Measurements from ENCODE around the gene CRHR1. TPM values are rescaled to one million over a fixed set of nuclear protein-coding genes. Genes with fewer than 3 reads are reported as not detected.

The CRHR1 gene
- total RNA-seq, 1 experiment from 2014 or later, result not detected

GRCh38 chr17:45809499-45809898, 25.4 kb downstream of the CRHR1 start:
- no peaks in the 10 kb centered on the region for H3K36me3 ChIP-seq
- no peak overlapping the region for H3K4me3 ChIP-seq
- peaks cover 8% of the 10 kb centered on the region; the same call in 1 of the 2 replicates for H3K9me3 ChIP-seq (replicated peaks)
- no peaks in the 10 kb centered on the region for H3K4me1 ChIP-seq (replicated peaks)
- peaks cover 61% of the 10 kb centered on the region for H3K27me3 ChIP-seq (replicated peaks)
- DNase-seq (ENCODE audit: low read depth in 1 of 2, low spot score in 2 of 2), result no peak
- H3K27ac ChIP-seq, result no peak overlapping the region

- peaks cover 41% of the 10 kb centered on the region for H3K27me3 ChIP-seq (replicated peaks)
- no peak overlapping the region for H3K4me3 ChIP-seq
- H3K4me1 ChIP-seq (replicated peaks), result no peaks in the 10 kb centered on the region
- no peaks in the 10 kb centered on the region for H3K36me3 ChIP-seq
- no peak overlapping the region for H3K27ac ChIP-seq
- H3K9me3 ChIP-seq (replicated peaks), result peaks cover 8% of the 10 kb centered on the region; the same call in 1 of the 2 replicates
- no peak for DNase-seq (ENCODE audit: low read depth in 1 of 2, low spot score in 2 of 2)
These were observed 28.0 kb downstream of the CRHR1 start for GRCh38 chr17:45812102-45812501.

GRCh38 chr17:45813048-45813725, 29.1 kb downstream of the CRHR1 start:
- no peak for DNase-seq (ENCODE audit: low read depth in 1 of 2, low spot score in 2 of 2)
- H3K27me3 ChIP-seq (replicated peaks), result peaks cover 30% of the 10 kb centered on the region
- H3K9me3 ChIP-seq (replicated peaks), result peaks cover 8% of the 10 kb centered on the region; the same call in 1 of the 2 replicates
- no peak overlapping the region for H3K27ac ChIP-seq
- H3K4me3 ChIP-seq, result no peak overlapping the region
- H3K4me1 ChIP-seq (replicated peaks), result no peaks in the 10 kb centered on the region
- no peaks in the 10 kb centered on the region for H3K36me3 ChIP-seq

- Histone ChIP-seq H3K4me1 (replicated peaks) (no peaks in the 10 kb centered on the region), H3K27me3 (replicated peaks) (peaks cover 31% of the 10 kb centered on the region), H3K27ac (no peak overlapping the region), H3K9me3 (replicated peaks) (peaks cover 8% of the 10 kb centered on the region; the same call in 1 of the 2 replicates), H3K36me3 (no peaks in the 10 kb centered on the region), H3K4me3 (no peak overlapping the region)
- DNase-seq (ENCODE audit: low read depth in 1 of 2, low spot score in 2 of 2), result no peak
These were observed 30.8 kb downstream of the CRHR1 start for GRCh38 chr17:45814622-45815606.

GRCh38 chr17:45815752-45816151, 31.6 kb downstream of the CRHR1 start:
- peaks cover 36% of the 10 kb centered on the region for H3K27me3 ChIP-seq (replicated peaks)
- no peak for DNase-seq (ENCODE audit: low read depth in 1 of 2, low spot score in 2 of 2)
- H3K36me3 ChIP-seq, result no peaks in the 10 kb centered on the region
- H3K9me3 ChIP-seq (replicated peaks), result peaks cover 8% of the 10 kb centered on the region; the same call in 1 of the 2 replicates
- H3K4me3 ChIP-seq, result no peak overlapping the region
- H3K27ac ChIP-seq, result no peak overlapping the region
- no peaks in the 10 kb centered on the region for H3K4me1 ChIP-seq (replicated peaks)

GRCh38 chr17:45818041-45818440, 33.9 kb downstream of the CRHR1 start:
- Histone ChIP-seq H3K9me3 (replicated peaks) (no peaks in the 10 kb centered on the region), H3K4me3 (no peak overlapping the region), H3K4me1 (replicated peaks) (no peaks in the 10 kb centered on the region), H3K27ac (no peak overlapping the region), H3K36me3 (no peaks in the 10 kb centered on the region), H3K27me3 (replicated peaks) (peaks cover 48% of the 10 kb centered on the region)
- DNase-seq (ENCODE audit: low read depth in 1 of 2, low spot score in 2 of 2), result no peak

- Histone ChIP-seq H3K4me3 (no peak overlapping the region), H3K9me3 (replicated peaks) (no peaks in the 10 kb centered on the region), H3K36me3 (no peaks in the 10 kb centered on the region), H3K27me3 (replicated peaks) (peaks cover 55% of the 10 kb centered on the region), H3K27ac (no peak overlapping the region), H3K4me1 (replicated peaks) (no peaks in the 10 kb centered on the region)
- DNase-seq (ENCODE audit: low read depth in 1 of 2, low spot score in 2 of 2), result no peak
These were observed 34.6 kb downstream of the CRHR1 start for GRCh38 chr17:45818699-45819098.

GRCh38 chr17:45819632-45820031, 35.5 kb downstream of the CRHR1 start:
- Histone ChIP-seq H3K4me1 (replicated peaks) (no peaks in the 10 kb centered on the region), H3K4me3 (no peak overlapping the region), H3K27me3 (replicated peaks) (peaks cover 59% of the 10 kb centered on the region), H3K36me3 (no peaks in the 10 kb centered on the region), H3K27ac (no peak overlapping the region), H3K9me3 (replicated peaks) (no peaks in the 10 kb centered on the region)
- no peak for DNase-seq (ENCODE audit: low read depth in 1 of 2, low spot score in 2 of 2)

GRCh38 chr17:45820052-45820780, 36.1 kb downstream of the CRHR1 start:
- no peak overlapping the region for H3K27ac ChIP-seq
- H3K36me3 ChIP-seq, result no peaks in the 10 kb centered on the region
- H3K4me1 ChIP-seq (replicated peaks), result no peaks in the 10 kb centered on the region
- H3K27me3 ChIP-seq (replicated peaks), result peaks cover 59% of the 10 kb centered on the region
- no peak for DNase-seq (ENCODE audit: low read depth in 1 of 2, low spot score in 2 of 2)
- no peaks in the 10 kb centered on the region for H3K9me3 ChIP-seq (replicated peaks)
- H3K4me3 ChIP-seq, result no peak overlapping the region

GRCh38 chr17:45821147-45821546, 37.0 kb downstream of the CRHR1 start:
- no peak for DNase-seq (ENCODE audit: low read depth in 1 of 2, low spot score in 2 of 2)
- H3K4me1 ChIP-seq (replicated peaks), result no peaks in the 10 kb centered on the region
- no peaks in the 10 kb centered on the region for H3K9me3 ChIP-seq (replicated peaks)
- no peaks in the 10 kb centered on the region for H3K36me3 ChIP-seq
- H3K27ac ChIP-seq, result no peak overlapping the region
- H3K4me3 ChIP-seq, result no peak overlapping the region
- H3K27me3 ChIP-seq (replicated peaks), result peaks cover 65% of the 10 kb centered on the region

- DNase-seq (ENCODE audit: low read depth in 1 of 2, low spot score in 2 of 2), result no peak
- H3K27ac ChIP-seq, result no peak overlapping the region
- no peak overlapping the region for H3K4me3 ChIP-seq
- H3K36me3 ChIP-seq, result no peaks in the 10 kb centered on the region
- H3K27me3 ChIP-seq (replicated peaks), result peaks cover 89% of the 10 kb centered on the region
- no peaks in the 10 kb centered on the region for H3K4me1 ChIP-seq (replicated peaks)
- no peaks in the 10 kb centered on the region for H3K9me3 ChIP-seq (replicated peaks)
These were observed 39.5 kb downstream of the CRHR1 start for GRCh38 chr17:45823598-45823997.

GRCh38 chr17:45824475-45824874, 40.4 kb downstream of the CRHR1 start:
- peaks cover 94% of the 10 kb centered on the region for H3K27me3 ChIP-seq (replicated peaks)
- H3K4me1 ChIP-seq (replicated peaks), result no peaks in the 10 kb centered on the region
- no peak overlapping the region for H3K4me3 ChIP-seq
- DNase-seq (ENCODE audit: low read depth in 1 of 2, low spot score in 2 of 2), result no peak
- H3K36me3 ChIP-seq, result no peaks in the 10 kb centered on the region
- H3K9me3 ChIP-seq (replicated peaks), result no peaks in the 10 kb centered on the region
- no peak overlapping the region for H3K27ac ChIP-seq

GRCh38 chr17:45824901-45825492, 40.9 kb downstream of the CRHR1 start:
- Histone ChIP-seq H3K4me1 (replicated peaks) (no peaks in the 10 kb centered on the region), H3K4me3 (no peak overlapping the region), H3K27me3 (replicated peaks) (peaks cover 92% of the 10 kb centered on the region), H3K9me3 (replicated peaks) (no peaks in the 10 kb centered on the region), H3K27ac (no peak overlapping the region), H3K36me3 (no peaks in the 10 kb centered on the region)
- DNase-seq (ENCODE audit: low read depth in 1 of 2, low spot score in 2 of 2), result no peak

Measured in SJSA1 (cell line).